ENCODE results near the gene GLP2R.

GRCh38 chr17:9912121-9913099 lies 86.7 kb downstream of the GLP2R start:
- TF ChIP-seq EZH2 (IDR thresholded peaks at IDR 0.05; ENCODE audit: borderline replicate concordance, low read depth, low read length, poor library complexity, severe bottlenecking) (no peak), CTCF (conservative IDR thresholded peaks at IDR 0.05; ENCODE audit: low read depth, low read length) (no peak)

All from A673 (cell line).